Jurkat, Clone E6-1 (cell line): ENCODE data around the gene PYGM. TPM values are rescaled to one million over a fixed set of nuclear protein-coding genes. Genes with fewer than 3 reads are reported as not detected.

Experiments used
- DNase-seq: peaks from one replicate; pipeline ENCODE4 v3.0.0-alpha.2; 2011; ENCODE audit warnings: low read depth, low spot score
- H3K4me3 ChIP-seq: 2 replicates; pipeline ENCODE4 v1.5.1; 2011; ENCODE audit warnings: mild to moderate bottlenecking, low read length, control low read depth, moderate library complexity
- polyA plus RNA-seq: library from polyadenylated mRNA; unstranded; fragments of >200 nt; gene quantifications from one replicate; pipeline ENCODE4 v1.2.1, GENCODE V29; 2012; ENCODE audit warnings: missing spikeins; ENCODE audit not compliant: insufficient read length, insufficient read depth

Gene PYGM
- polyA plus RNA-seq, result 1.1 TPM

- no peak within 1 kb of the TSS for H3K4me3 ChIP-seq
- DNase-seq, result no peak
These were observed at the start of gene PYGM for GRCh38 chr11:64759722-64760719. Gene PYGM (minus strand): TSS chr11:64759974. CDS start chr11:64759898, 76 bp downstream.

GRCh38 chr11:64805481-64805880 lies 45.7 kb upstream of the PYGM start:
- no peak overlapping the region for H3K4me3 ChIP-seq
- no peak for DNase-seq

- no peak overlapping the region for H3K4me3 ChIP-seq
These were observed 44.8 kb upstream of the PYGM start for GRCh38 chr11:64804346-64805210.

GRCh38 chr11:64803846-64804345 lies 44.1 kb upstream of the PYGM start:
- no peak for DNase-seq
- H3K4me3 ChIP-seq, result peak overlapping the region; percentile 73

More at GRCh38 chr11:64804346-64805210, 44.8 kb upstream of the PYGM start:
- DNase-seq, result no peak

DNA sequence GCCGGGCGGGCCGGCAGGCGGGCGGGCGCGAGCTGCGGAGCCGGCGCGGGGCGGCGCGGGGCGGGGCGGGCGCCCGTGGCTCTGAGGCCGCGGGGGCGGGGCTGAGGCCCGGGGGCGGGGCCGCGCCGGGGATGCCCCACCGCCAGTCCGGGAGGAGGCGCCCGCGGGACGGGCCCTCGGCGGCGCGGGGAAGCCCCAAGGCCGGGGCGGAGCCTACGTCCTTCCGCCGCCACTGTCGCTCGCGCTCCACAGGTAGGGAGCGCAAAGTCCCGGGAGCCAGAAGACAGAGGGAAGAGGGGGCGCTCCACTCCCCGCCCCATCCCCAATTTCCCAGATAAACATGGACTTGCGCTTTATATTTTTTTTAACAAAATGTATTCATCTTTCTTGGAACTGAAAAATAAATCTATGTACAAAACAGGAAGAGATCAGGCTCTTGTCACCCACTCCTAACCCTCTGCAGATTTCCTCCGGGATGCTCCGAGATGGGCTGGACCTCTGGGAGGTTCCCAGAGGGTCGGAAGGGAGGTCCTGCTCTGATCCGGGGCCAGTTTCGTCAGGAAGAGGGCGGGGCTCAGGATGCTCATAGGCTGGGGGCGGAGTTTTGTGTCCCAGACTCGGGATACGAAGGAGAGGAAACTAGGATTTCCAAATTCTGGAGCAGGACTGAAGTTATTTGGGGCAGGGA lies 43.5 kb upstream of the PYGM start, which contains the start of gene MAP4K2:
Gene MAP4K2 (minus strand): TSS at position 57 of the 688 bp plus-strand sequence. CDS start 65 bp downstream, outside the sequence.
- DNase-seq, result peak; percentile 57
- peak within 1 kb of the TSS; percentile 73 for H3K4me3 ChIP-seq

DNA sequence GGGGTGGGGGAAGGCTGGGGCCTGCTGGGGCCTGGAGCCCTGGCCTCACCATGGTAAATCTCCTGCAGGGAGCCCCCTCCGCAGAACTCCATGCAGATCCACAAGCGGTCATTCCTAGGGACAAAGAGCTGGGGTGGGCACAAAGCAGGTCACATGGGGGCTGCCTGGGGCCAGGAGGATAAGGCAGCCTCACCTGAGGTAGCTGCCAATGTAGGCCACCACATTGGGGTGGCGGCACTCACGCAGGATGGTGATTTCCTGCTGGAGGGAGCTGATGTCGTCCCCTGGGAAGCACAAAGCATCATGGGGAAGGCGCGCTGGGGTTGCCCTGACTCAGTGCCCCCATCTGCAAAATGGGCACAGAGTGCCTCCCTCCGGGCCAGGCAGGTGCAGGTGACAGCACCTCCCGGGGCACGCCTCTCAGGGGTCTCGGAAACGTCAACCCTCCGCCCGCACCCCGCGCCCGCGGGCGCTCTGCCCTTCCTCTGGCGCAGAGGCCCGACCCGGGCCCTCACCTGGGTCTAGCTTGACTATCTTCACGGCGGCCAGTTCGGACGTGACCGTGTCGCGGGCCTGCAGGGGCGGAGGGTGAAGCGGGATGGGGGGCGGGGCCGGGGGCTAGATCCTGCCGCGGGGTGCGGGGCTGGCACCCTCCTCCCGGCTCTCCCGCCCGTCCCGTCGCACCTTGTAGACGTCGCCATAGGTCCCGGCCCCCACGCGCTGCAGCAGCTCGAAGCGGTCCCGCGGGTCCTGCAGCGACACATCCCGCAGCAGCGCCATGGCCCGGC lies 42.8 kb upstream of the PYGM start:
- H3K4me3 ChIP-seq, result peak overlapping the region; percentile 60
- DNase-seq, result no peak

GRCh38 chr11:64801561-64802369 lies 42.0 kb upstream of the PYGM start:
- no peak for DNase-seq
- peak overlapping the region; percentile 60 for H3K4me3 ChIP-seq

DNA sequence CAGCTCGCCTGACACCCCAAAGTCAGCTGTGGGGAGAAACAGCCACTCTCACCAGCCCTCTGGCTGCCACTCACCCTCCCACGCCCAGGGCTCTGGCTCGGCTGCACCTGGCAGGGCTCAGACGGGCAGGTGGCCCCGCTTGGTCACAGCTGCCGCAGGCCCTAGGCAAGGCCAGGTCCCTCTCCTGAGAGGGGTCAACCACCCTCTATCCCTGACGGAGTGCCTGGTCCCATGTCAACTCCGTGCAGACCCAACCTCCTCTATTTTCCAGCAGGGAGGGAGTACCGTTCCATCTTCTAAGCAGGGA lies 41.3 kb upstream of the PYGM start:
- no peak overlapping the region for H3K4me3 ChIP-seq

DNA sequence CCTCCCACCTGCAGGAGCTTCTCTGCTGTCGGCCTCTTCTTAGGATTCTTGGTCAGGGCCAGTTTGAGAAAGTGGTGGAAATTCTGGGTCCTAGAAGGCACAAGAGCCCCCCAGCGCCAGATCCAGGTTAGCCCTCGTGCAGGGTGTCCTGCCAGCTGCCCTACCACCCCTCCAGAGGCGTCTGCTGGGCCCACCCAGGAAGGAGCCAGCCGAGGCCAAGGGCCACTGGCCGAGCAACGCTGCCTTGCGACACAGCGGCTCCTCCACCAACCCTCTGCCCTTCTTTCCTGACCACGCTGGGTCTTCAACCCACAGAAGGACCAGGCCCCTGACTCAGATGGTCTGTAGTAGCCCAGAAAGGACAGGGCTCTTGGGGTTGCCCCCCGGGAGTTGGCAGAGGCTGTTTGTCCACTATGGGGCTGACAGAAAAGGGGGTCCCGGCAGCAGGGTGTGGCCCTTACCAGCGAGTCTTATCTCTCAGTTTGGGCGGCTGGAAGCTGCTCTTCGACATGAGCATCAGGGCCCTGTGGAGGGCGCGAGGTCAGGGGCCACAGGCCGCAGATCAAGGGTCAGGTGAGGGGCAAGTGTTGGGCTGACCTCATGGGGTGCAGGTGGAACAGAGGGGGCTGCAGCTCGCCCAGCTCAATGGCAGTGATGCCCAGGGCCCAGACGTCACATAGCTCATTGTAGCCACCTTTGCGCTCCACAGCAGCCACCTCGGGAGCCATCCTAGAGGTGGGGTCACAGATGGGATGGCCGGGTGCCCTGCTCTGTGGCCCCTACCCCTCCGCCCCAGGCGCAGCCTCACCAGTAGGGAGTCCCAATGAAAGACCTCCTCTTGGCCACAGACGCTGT lies 40.8 kb upstream of the PYGM start:
- H3K4me3 ChIP-seq, result no peak overlapping the region
- no peak for DNase-seq

More for the DNA sequence above, 41.3 kb upstream of the PYGM start:
- DNase-seq, result no peak

DNA sequence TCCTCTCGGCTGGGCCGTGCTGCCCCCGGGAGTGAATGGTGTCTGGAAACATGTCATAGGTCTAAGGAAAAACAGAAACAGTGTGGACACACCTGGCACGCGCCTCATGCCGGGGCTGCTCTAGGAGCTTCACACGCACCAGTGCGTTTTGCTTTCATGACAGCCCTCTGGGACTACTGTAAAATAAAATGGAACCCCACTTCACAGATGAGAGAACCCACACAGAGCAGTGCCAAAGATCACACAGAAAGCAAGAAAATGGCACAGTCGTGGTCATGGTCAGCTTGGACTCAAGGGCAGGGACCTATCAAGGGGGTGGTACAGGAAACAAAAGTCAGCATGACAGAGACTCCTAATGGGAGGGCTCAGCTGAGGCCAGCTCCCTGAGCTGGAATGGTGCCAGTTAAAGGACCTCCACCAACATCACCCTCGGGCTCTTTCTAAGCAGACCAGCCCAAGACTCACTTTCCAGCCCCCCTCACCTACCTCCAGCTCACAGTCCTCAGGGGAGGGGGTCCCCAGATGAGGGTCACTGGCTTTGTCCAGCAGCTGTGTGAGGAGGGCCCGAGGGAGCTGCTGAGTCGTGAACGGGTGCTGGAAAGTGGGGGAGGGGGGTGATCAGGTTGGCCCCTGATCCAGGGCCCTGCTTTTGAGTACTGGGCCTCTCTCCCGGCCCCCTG lies 40.0 kb upstream of the PYGM start:
- H3K4me3 ChIP-seq, result no peak overlapping the region
- no peak for DNase-seq

DNA sequence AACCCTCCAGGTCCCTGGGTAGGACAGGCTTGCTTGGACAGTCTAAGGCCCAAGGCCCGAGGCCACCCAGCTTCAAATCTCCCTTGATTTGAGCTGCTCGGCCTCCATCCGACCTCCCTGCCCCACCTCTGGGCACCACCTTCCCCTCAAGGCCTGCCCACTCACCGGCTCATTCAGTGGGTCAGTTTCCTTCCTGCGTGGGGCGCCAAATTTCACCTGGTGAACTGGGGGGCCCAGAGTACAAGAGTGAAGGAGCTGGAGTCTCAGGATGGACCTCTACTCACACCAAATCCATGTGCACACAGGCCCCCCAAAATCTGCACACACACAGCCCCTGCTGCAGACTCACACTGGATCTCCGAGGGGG lies 39.5 kb upstream of the PYGM start:
- no peak overlapping the region for H3K4me3 ChIP-seq
- DNase-seq, result no peak

GRCh38 chr11:64796757-64797541 lies 37.2 kb upstream of the PYGM start:
- H3K4me3 ChIP-seq, result no peak overlapping the region
- DNase-seq, result no peak

DNA sequence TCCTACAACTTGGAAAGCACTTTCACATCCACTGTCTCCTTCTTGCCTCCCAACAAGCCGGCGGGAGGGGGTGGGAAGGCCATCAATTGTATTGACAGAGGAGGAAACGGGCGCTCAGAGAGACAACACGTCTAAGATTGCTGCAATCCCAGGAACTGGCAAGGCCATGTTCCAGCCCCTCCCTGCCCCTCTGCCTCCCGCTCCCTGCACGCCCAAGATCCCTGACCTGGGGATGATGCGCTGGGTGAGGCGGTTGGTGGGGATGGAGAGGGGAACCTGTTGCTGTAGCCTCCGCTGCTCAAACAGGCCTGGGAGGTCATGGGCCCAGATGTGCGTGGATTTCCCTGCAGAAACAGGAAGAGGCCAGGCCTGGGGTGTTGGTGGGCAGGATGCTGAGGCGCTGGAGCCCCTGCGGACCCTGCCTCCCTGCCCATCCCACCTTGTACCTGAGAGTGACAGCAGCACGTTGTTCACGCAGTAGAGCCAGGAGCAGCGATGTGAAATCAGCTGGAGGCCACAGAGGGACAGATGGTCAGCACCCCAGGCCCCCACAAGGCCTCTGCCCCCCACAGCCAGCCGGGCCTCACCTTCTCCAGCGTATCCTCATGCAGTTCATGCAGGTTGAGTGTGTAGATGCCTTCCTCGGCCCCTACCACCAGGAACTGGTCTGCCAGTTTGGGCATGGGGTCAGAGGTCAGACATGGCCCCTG lies 36.4 kb upstream of the PYGM start:
- no peak for DNase-seq
- H3K4me3 ChIP-seq, result no peak overlapping the region

DNA sequence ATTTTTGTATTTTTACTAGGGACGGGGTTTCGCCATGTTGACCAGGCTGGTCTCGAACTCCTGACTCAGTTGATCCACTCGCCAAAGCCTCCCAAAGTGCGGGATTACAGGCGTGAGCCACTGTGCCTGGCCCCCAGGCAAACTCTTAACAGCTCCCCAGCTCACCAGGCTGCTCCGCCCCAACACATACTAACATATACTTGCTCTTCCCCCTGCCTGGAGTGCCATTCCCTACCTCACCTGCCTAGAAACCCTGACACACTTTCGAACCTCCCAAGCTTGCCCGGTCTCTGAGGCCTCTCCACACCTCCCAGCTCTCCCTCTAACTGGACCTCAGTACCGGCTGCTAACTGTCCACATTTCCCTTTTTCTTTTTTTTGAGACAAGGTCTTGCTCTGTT lies 34.8 kb upstream of the PYGM start:
- no peak overlapping the region for H3K4me3 ChIP-seq
- DNase-seq, result no peak
